Medulla oblongata (tissue), 1 donor: ENCODE measurements around the gene ZCCHC7.

ENCODE experiments used
- DNase-seq: peaks from one replicate; pipeline ENCODE4 v3.0.0-alpha.2; 2015; ENCODE audit errors: extremely low spot score

ZCCHC7 gene

DNA sequence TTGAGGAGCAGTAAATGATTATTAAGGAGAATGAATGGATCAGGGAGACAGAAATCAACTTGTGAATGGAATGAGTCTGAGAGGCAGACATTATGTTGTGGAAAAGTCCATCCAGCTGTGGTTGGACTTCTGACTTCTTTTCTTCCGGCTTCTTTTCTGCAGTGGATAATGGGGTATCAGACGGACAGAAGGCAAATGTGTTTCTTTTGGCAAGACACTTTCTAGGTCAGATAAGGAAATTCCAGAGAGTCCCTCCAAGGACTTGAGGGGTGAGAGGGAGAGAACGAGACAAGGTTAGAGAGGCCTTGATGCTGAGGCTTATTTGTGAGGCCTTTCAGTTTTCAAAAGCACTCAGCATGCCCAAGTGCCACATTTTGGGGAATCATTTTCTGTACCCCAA, 285.0 kb downstream of the ZCCHC7 start:
- no peak for DNase-seq

DNA sequence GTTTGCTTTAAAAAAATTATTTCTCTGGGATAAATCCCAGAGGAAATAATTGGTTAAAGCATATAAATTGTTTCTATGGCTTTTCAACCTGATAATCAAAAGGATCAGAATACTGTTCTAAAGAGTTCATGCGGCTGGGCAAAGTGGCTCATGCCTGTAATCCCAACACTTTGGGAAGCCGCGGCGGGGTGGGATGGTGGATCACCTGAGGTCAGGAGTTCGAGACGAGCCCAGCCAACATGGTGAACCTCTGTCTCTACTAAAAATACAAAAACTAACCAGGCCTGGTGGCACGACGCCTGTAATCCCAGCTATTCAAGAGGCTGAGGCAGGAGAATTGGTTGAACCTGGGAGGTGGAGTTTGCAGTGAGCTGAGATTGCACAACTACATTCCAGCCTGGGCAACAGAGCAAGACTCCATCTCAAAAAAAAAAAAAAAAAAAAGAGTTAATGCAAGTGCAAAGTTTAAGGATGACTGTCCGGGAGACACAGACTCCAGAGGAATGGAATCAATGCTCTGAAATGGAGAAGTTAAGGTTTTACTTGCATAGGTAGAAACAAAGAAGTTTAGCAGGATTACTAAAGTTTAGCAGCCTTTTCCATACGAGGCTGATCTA, 285.5 kb downstream of the ZCCHC7 start:
- DNase-seq, result no peak

DNA sequence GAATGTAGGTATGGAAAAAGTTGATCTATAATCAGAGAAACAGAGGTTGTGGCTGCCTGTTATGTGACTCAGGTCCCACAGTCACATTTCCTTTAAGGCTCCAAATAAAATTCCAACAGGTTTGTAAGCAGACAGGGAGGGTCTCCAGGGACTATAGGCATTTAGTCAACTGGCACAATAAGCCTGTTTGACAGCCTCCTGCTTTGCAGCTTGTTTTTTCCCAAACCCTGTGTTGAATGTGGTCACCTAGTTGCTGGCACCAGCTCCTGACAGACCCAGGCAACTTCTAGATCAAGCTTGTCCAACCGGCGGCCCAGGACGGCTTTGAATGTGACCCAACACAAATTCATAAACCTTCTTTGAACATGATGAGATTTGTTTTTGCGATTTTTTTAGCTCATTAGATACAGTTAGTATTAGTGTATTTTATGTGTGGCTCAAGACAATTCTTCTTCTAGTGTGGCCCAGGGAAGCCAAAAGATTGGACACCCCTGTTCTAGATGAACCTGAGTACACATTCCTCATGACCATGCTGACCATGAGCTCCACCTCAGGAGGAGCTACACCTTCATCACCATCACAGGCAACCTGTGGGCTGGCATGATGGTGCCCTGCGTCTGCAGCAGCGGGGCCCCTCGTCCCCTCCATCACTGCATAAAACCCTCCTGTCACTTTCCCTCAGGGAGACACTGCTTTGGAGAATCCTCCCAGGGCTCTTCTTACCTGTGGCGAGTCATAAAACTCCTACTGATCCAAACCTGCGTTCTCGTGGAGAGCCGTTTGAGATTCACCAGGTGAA, 286.4 kb downstream of the ZCCHC7 start:
- DNase-seq, result no peak

DNA sequence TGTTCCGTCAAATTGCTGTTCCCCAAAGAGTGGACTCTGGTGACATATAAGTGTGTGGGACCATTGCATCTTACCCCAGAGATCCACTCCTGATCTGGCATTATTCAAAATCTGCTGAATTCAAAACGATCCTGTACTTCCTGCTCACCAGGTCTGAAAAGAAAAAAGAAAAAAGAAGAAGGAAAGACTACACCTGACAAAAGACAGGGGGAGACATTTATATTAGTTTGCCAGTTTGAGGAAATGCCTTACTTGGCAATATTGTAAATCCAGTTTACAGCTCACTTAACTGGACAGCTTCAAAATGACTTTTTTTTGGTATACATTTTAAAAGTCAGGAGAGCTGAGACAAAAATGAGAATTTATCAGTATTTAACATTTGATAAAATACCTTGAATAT, 287.1 kb downstream of the ZCCHC7 start:
- no peak for DNase-seq
